AG09319 (cell line): ENCODE data around the gene BRCA1.

Experiments used
- DNase-seq: peaks from one replicate; pipeline ENCODE4 v3.0.0-alpha.2; 2010; ENCODE audit warnings: low read depth; ENCODE audit errors: extremely low read depth
- TF ChIP-seq, protein P1 (sequence below): IDR thresholded peaks from 2 replicates; pipeline ENCODE4 v1.5.1; 2011; ENCODE audit warnings: low read depth, mild to moderate bottlenecking, inconsistent platforms, low read length, moderate library complexity

The BRCA1 gene

DNA sequence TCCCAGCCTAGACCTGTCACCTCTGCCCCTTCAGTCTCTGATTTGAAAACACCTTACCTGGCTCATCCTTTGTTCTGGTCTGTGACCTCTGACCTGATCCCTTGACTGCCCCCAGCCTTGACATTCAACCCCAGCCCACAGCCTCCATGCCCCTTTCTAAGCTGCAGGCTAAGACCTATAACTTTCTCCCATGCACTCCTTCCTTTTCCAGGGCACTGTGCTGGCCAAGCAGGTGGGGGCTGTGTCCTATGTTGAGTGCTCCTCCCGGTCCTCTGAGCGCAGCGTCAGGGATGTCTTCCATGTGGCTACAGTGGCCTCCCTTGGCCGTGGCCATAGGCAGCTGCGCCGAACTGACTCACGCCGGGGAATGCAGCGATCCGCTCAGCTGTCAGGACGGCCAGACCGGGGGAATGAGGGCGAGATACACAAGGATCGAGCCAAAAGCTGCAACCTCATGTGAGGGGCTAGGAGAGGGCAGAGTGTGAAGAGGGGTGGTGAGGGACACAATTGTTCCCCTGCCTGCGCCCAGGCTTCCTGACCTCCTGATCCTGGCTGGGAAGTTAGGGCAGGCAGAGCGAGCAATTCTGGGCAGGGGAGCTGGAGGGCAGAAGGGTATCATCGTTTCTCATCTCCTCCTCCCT is 96.8 kb downstream of the BRCA1 start:
- no peak for DNase-seq

DNA sequence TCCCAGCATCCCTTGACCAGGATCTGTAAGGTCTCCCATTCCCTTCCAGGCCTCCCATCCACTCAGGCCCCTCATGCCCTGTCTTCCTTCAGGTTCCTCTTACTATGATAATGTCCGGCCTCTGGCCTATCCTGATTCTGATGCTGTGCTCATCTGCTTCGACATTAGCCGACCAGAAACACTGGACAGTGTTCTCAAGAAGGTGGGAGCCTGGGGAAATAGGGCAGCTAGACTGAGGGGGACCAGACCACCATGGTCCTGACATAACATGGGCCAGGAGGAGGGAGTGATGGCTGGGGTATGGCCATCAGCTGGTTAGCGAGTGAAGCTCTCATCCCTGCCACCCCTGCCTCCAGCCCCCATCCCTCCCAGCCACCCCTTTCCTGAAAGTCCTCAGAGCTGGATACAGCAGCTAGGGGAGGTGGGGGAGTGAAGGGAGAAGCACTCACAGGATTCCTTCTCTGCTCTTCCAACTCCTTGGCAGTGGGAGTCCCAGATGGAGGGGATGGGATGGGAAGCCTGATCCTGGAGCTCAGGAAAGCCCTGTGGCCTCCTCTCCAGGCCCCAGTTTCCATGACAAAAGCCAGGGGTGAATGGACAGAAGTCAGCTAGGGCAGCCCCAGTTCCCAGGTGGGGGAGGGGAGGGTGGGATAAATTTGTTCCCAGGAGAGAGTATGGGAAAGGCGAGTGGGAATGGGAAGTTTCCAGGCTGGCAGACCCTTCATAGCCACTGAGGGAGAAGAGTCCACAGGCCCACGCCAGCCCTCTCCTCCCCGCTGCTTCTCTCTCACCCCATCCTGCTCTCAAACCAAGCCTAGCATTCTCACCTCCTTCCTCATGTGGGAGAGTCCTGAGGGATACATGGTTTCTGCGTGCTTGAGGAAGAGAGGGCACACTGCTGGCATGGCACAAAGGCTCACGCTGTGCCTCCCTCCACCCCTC is 97.8 kb downstream of the BRCA1 start:
- TF ChIP-seq, protein P1, sequence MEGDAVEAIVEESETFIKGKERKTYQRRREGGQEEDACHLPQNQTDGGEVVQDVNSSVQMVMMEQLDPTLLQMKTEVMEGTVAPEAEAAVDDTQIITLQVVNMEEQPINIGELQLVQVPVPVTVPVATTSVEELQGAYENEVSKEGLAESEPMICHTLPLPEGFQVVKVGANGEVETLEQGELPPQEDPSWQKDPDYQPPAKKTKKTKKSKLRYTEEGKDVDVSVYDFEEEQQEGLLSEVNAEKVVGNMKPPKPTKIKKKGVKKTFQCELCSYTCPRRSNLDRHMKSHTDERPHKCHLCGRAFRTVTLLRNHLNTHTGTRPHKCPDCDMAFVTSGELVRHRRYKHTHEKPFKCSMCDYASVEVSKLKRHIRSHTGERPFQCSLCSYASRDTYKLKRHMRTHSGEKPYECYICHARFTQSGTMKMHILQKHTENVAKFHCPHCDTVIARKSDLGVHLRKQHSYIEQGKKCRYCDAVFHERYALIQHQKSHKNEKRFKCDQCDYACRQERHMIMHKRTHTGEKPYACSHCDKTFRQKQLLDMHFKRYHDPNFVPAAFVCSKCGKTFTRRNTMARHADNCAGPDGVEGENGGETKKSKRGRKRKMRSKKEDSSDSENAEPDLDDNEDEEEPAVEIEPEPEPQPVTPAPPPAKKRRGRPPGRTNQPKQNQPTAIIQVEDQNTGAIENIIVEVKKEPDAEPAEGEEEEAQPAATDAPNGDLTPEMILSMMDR = no peak
- DNase-seq = no peak

More for the DNA sequence above, 96.8 kb downstream of the BRCA1 start:
- TF ChIP-seq, protein P1 = no peak

DNA sequence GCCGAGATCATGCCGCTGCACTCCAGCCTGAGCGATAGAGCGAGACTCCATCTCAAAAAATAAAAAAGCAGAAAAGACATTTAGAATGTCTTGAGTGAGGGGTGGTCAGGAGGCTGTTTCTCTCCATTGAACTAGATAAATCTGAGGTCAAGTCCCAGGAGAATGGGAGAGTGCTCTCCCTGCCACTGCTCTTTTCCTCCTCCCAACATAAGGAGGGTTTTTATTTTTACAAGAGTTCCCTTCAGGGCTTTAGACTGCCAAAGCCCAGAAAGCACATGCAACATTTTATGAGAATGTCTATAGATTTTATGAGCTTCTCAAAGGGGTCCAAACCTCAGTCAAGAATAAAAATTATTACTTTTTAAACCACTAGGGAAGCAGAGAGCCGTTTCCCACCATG is 98.6 kb downstream of the BRCA1 start:
- TF ChIP-seq, protein P1 = no peak
- DNase-seq = no peak

DNA sequence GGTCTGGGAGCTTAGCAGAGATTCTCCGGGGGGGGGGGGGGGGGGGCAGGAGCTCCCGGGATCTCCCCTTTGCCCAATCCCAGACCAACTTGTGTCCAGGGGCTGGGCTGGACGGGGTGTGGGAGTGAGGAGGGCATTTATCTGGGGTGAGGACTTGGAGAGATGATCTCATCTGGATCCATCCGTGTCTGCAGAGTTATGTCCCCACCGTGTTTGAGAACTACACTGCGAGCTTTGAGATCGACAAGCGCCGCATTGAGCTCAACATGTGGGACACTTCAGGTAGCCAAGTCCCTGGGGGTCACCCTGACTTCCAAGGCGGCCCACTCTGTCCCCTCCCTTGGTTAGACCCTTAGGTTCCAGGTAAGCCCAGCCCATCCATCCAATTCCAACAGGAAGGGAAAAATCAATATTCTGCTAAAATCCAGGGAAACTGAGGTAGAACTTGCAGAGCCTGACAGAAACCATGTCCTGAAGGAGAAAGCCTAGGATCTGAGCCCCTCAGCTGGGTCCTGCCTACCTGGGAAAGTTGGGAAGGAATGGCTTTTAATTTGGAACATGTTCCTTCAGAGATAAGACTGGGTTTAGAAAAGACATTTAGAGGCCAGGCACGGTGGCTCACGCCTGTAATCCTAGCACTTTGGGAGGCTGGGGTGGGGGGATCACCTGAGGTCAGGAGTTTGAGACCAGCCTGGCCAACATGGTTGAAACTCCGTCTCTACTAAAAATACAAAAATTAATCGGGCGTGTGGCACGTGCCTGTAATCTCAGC is 99.2 kb downstream of the BRCA1 start:
- no peak for DNase-seq
- TF ChIP-seq, protein P1 = no peak

DNA sequence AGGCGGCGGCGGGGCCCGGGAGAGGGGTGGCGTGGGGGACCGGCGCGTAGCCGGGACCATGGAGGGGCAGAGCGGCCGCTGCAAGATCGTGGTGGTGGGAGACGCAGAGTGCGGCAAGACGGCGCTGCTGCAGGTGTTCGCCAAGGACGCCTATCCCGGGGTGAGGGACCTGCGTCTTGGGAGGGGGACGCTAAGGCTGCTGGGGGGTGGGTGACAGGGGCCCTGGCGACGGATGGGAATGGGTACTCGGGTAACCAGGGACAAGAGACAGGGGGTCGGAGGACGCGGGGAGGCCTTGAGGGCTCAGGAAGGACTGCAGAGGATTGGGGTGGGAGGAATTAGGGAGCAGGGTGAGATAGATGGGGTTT is 99.9 kb downstream of the BRCA1 start:
- DNase-seq = no peak
- TF ChIP-seq, protein P1 = no peak

DNA sequence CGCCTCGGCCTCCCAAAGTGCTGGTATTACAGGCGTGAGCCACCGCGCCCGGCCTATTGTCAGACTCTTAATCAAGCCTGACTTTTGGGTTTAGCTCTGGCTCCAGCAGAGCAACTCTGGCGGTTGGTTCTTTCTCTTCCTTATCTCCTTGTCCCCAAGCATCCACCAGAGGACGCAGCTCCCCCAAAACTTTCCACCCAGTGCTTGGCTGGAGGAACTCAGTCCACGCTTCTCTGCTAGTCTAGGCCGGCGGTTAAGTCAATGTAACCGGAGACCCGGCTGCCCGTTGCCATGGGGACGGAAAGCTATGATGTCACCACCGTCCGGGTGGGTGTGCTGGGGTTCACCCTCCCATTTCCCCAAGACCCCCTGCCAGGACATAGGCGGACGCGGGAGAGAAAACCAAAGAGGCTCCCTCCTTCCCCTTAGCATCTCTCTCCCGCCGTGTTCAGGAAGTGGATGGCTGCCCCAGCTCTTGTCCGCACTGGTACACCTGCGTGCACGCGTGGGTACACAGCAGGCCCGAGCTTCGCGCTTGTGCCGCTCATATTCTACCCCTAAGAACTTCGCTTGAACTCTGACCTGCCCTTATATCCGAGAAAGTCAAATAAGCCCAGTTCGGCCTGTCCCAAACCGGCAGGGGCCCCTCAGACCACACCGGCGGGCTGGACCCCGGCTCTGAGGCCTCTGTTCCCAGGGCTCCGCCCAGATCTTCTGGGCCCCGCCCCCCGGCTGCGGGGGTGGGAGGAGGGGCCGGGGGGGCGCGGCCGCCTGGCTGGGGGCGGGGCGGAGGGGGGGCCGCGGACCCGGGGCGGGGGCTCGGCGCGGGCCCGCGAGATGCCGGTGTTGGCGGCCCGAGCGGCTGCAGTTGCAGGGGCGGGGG is 100.5 kb downstream of the BRCA1 start, which contains the start of gene RND2:
Gene RND2, plus strand, starts transcription at position 825 of the 883 bp plus-strand sequence. CDS start 117 bp downstream, outside the sequence.
- TF ChIP-seq, protein P1 = peak; percentile 92
- peak; percentile 87 for DNase-seq
